Cerebellar cortex (tissue), 1 donor: ENCODE data around the gene CFAP20DC.

ENCODE experiments used
- DNase-seq: peaks from one replicate; pipeline ENCODE4 v3.0.0-alpha.2; 2015; ENCODE audit warnings: low spot score

The CFAP20DC gene

DNA sequence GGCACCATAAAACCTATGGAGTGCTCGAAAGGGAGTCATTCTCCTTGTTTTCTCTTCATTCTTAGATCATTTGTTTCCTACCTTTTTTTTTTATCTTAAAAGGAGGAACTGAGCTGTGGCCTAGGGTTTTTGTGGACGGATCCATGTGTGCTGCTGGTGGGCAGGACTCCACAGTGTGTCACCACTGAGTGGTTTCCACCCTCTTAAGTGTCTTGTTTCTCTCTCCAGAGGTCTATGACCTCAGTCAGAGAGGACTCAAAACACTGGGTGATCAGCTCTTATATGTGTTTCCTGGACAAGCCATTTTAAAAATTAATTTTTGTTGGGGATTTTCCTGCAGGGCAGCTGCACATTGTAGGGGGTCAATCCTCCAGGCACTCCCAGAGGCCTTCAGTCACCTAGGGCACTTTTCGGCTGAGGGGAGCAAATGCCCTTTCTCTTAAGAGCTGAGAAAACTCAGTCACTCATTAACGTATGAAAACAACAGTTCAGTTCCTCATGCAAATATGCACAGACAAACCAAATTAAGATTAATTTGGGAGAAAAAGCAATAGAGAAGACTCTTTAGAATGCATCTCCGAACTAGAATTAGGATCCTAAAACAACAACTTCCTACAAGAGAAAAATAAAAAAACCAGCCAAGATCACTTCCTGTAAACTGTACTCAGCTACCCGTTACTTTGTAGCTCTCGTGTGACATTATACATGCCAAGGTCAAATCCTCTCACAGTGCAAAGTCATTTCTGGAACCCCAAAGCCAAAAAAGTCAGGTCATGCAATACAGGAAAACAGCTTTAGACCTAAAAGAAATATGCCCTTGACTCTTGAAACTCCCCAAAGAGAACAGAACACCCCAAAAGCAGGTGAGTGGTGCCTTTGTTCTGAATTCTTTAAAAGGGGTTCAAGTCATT lies 355.6 kb downstream of the CFAP20DC start:
- DNase-seq: no peak

DNA sequence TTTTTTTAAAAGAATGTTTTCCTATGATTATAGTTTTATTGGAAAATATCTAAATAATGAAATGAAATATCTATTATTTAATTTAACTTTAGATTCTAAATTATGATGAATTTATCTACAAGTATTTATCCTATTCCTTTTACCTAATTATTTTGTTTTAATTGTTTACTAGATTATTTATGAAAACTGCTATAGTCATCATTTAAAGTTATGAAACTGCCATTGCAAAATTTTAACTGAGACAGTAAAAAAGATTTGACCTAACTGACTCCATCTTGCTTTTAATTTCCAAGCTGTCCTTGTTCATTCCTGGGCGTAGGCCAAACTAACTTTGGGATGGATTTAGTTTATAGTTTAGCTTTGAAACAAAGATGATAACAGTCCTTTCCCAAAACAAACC lies 357.3 kb downstream of the CFAP20DC start:
- DNase-seq: no peak
